Thymus (tissue), 11 donors: ENCODE results near the gene ASH1L. TPM values are rescaled to one million over a fixed set of nuclear protein-coding genes. Genes with fewer than 3 reads are reported as not detected.
"Not testable (repeated sequence)": the region's sequence is repeated elsewhere in the genome, so short reads cannot be mapped to it uniquely, and the experiment has no call there.

Source experiments
- DNase-seq, 9 donors: peaks; one replicate each; pipeline ENCODE4 v3.0.0-alpha.2; 2013; ENCODE audit warnings: low spot score in 9 of 9, low read depth in 6 of 9, missing footprints in 1 of 9
- H3K27ac ChIP-seq, 2 donors: one replicate each; pipeline ENCODE4 v1.5.1; 2013; ENCODE audit warnings: control low read depth in 1 of 2, low read depth in 1 of 2, low read length in 1 of 2, mild to moderate bottlenecking in 1 of 2, moderate library complexity in 1 of 2
- H3K27me3 ChIP-seq, 2 donors: one replicate each; pipeline ENCODE4 v1.5.1; 2013; ENCODE audit warnings: low read length in 1 of 2; ENCODE audit not compliant: control insufficient read depth in 2 of 2, insufficient read depth in 1 of 2
- H3K36me3 ChIP-seq, 2 donors: one replicate each; pipeline ENCODE4 v1.5.1; 2013; ENCODE audit warnings: low read length in 1 of 2, mild to moderate bottlenecking in 1 of 2, moderate library complexity in 1 of 2; ENCODE audit not compliant: control insufficient read depth in 2 of 2, insufficient read depth in 2 of 2
- H3K4me1 ChIP-seq, 2 donors: one replicate each; pipeline ENCODE4 v1.5.1; 2013; ENCODE audit warnings: low read length in 2 of 2; ENCODE audit not compliant: control insufficient read depth in 2 of 2, insufficient read depth in 2 of 2
- H3K4me3 ChIP-seq, 2 donors: one replicate each; pipeline ENCODE4 v1.5.1; 2013; ENCODE audit warnings: low read length in 2 of 2, control low read depth in 1 of 2, mild to moderate bottlenecking in 1 of 2
- H3K9me3 ChIP-seq, 2 donors: one replicate each; pipeline ENCODE4 v1.5.1; 2013; ENCODE audit warnings: low read length in 1 of 2, mild to moderate bottlenecking in 1 of 2; ENCODE audit not compliant: control insufficient read depth in 2 of 2, insufficient read depth in 1 of 2
- WGBS: extraction: QIAGEN DNeasy Blood & Tissue Kit; methylation state at CpG from one replicate; pipeline ENCODE4 v1.1.7; 2013; 5-methylcytosine and 5-hydroxymethylcytosine counted together
- polyA plus RNA-seq: library from polyadenylated mRNA; stranded (reverse); fragments of 200-250 nt; gene quantifications from one replicate; pipeline ENCODE4 v1.2.3, GENCODE V29; 2013
- total RNA-seq: library from RNA; stranded (reverse); fragments of 120-200 nt; gene quantifications from one replicate; pipeline ENCODE4 v1.2.4, GENCODE V29; 2013
- donor health status: healthy.

Gene ASH1L
- total and polyA plus RNA-seq, 2 donors = 6.3 to 20.7 TPM

GRCh38 chr1:155295183-155295941 is 267.2 kb downstream of the ASH1L start:
- Histone ChIP-seq H3K27me3 (peaks cover 27 to 62% of the 10 kb centered on the region in 2 donors), H3K9me3 (peaks cover 0 to 7% of the 10 kb centered on the region in 2 donors), H3K4me1 (peaks cover 0 to 2% of the 10 kb centered on the region in 2 donors), H3K4me3 (no peak overlapping the region), H3K27ac (no peak overlapping the region), H3K36me3 (no peaks in the 10 kb centered on the region)
- WGBS = 29% methylated on average over 47 of the region's 47 CpGs
- DNase-seq = no peak

- Histone ChIP-seq H3K27me3 (peaks cover 27 to 60% of the 10 kb centered on the region in 2 donors), H3K36me3 (no peaks in the 10 kb centered on the region), H3K9me3 (peaks cover 0 to 7% of the 10 kb centered on the region in 2 donors), H3K4me3 (no peak overlapping the region), H3K4me1 (peaks cover 0 to 2% of the 10 kb centered on the region in 2 donors), H3K27ac (no peak overlapping the region)
- no peak for DNase-seq
- WGBS = 41% methylated on average over 46 of the region's 46 CpGs
Measured at GRCh38 chr1:155294520-155295182, 268.0 kb downstream of the ASH1L start.

DNA sequence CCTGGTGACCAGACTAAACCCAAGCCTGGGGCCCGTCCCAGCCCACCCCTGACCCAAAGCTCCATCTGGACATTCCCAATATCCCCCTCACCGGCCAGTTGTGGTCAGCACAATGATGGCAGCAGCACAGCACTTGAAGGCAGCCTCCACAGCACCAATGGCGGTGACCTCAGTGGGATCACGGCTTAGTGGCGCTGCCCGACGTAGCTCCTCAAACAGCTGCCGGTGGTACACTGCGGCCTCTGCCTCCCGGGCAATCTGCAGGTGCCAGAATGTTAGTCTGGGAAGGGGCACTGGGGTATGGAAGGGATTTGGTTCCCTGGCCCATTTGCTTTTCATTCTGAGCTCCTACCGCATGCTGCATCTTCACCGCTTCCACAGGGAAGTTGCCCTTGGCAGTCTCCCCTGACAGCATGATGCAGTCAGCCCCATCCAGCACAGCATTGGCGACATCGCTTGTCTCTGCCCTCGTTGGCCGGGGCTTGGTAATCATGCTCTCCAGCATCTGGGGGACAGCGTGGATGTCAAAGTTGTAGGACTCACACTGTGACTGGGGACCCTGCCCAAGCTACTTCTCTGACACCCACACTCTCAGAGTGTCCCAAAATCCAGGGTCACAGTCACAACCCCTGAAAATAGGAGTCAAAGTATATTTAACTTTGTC is 269.4 kb downstream of the ASH1L start:
- Histone ChIP-seq H3K27ac (no peak overlapping the region), H3K27me3 (peaks cover 27 to 60% of the 10 kb centered on the region in 2 donors), H3K4me1 (peaks cover 0 to 2% of the 10 kb centered on the region in 2 donors), H3K9me3 (peaks cover 0 to 7% of the 10 kb centered on the region in 2 donors), H3K4me3 (no peak overlapping the region), H3K36me3 (no peaks in the 10 kb centered on the region)
- DNase-seq = no peak
- 94% methylated on average over 17 of the region's 17 CpGs for WGBS

GRCh38 chr1:155291006-155291405 is 271.6 kb downstream of the ASH1L start:
- not testable (repeated sequence) for H3K9me3 ChIP-seq, H3K36me3 ChIP-seq, H3K4me3 ChIP-seq, H3K27ac ChIP-seq, DNase-seq, H3K4me1 ChIP-seq
- WGBS = 92% methylated on average over 10 of the region's 10 CpGs
- H3K27me3 ChIP-seq = peaks cover 24 to 45% of the 10 kb centered on the region in 2 donors

DNA sequence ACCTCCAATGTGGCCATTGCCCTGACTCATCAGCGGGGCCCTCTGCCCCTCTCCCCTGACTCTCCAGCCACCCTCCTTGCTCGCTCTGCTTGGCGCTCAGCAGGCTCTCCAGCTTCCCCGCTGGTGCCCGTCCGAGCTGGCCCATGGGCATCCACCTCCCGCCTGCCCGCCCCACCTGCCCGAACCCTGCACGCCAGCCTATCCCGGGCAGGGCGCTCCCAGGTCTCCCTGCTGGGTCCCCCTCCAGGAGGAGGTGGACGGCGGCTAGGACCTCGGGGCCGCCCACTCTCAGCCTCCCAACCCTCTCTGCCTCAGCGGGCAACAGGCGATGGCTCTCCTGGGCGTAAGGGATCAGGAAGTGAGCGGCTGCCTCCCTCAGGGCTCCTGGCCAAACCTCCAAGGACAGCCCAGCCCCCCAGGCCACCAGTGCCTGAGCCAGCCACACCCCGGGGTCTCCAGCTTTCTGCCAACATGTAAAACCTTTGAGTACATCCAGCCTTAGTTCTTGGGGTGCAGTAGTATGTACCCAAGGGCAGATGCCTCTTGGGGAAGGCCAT is 274.5 kb downstream of the ASH1L start:
- DNase-seq = no peak
- Histone ChIP-seq H3K4me3 (no peak overlapping the region), H3K4me1 (no peaks in the 10 kb centered on the region), H3K27me3 (peaks cover 0 to 16% of the 10 kb centered on the region in 2 donors), H3K36me3 (no peaks in the 10 kb centered on the region), H3K9me3 (no peaks in the 10 kb centered on the region), H3K27ac (no peak overlapping the region)
- 98% methylated on average over 21 of the region's 21 CpGs for WGBS

- DNase-seq = no peak
- Histone ChIP-seq H3K4me1 (no peaks in the 10 kb centered on the region), H3K27me3 (peaks cover 0 to 3% of the 10 kb centered on the region in 2 donors), H3K9me3 (no peaks in the 10 kb centered on the region), H3K27ac (no peak overlapping the region), H3K4me3 (no peak overlapping the region), H3K36me3 (no peaks in the 10 kb centered on the region)
- 97% methylated on average over 2 of the region's 2 CpGs for WGBS
Measured at GRCh38 chr1:155286544-155286943, 276.1 kb downstream of the ASH1L start.

DNA sequence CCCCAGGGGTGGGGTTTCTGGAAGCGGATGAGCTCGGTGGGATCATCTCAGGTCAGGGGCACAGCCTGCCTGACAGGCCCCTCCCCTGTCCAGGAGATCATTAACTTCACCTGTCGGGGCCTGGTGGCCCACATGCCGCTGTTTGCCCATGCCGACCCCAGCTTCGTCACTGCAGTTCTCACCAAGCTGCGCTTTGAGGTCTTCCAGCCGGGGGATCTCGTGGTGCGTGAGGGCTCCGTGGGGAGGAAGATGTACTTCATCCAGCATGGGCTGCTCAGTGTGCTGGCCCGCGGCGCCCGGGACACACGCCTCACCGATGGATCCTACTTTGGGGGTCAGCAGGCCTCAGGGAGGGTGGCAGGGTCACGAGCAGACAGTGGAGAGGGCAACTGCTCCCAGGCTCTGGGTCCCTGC is 277.0 kb downstream of the ASH1L start:
- WGBS = 98% methylated on average over 18 of the region's 18 CpGs
- Histone ChIP-seq H3K27me3 (no peaks in the 10 kb centered on the region), H3K36me3 (no peaks in the 10 kb centered on the region), H3K4me1 (no peaks in the 10 kb centered on the region), H3K4me3 (no peak overlapping the region), H3K9me3 (no peaks in the 10 kb centered on the region), H3K27ac (no peak overlapping the region)
- no peak for DNase-seq
